PC-9 (cell line): Measurements from ENCODE around the gene SLC4A4. TPM values are rescaled to one million over a fixed set of nuclear protein-coding genes. Genes with fewer than 3 reads are reported as not detected.

Experiments
- BruUV-seq: library from RNA; stranded (reverse); fragments of 400-500 nt; replicated peaks from 2 replicates; lab custom pipeline; 2021; lab: Mats Ljungman, UMichigan
- CTCF ChIA-PET: fragments of 300-600 bp; sonication (Branson Sonifier 250); formaldehyde crosslinking; loops from one replicate; lab custom pipeline; 2022; ENCODE audit warnings: antibody characterized with exemption; lab: Charles Lee
- POLR2A ChIA-PET: fragments of 300-600 bp; sonication (Branson Sonifier 250); formaldehyde crosslinking; loops from one replicate; lab custom pipeline; 2022; ENCODE audit warnings: antibody characterized with exemption; ENCODE audit not compliant: unreplicated experiment; lab: Charles Lee
- DNase-seq, 2 experiments: peaks; one replicate each; pipeline versions ENCODE4 v3.0.0 to v3.0.0-alpha.2; 2015 to 2022; ENCODE audit warnings: mixed read lengths in 1 of 2
- H2AFZ ChIP-seq: fragments of 200-600 bp; sonication (generic); 2 replicates; pipeline ENCODE4 v1.8.1; 2017; ENCODE audit warnings: antibody characterized with exemption
- H3F3A ChIP-seq: fragments of 200-600 bp; sonication (generic); 2 replicates; pipeline ENCODE4 v1.8.1; 2017; ENCODE audit warnings: antibody characterized with exemption, mild to moderate bottlenecking, low read depth; ENCODE audit not compliant: insufficient read depth
- H3K27ac ChIP-seq: fragments of 200-600 bp; sonication (generic); 2 replicates; pipeline ENCODE4 v1.6.1; 2016; ENCODE audit warnings: mixed run types
- H3K27me3 ChIP-seq: fragments of 200-600 bp; sonication (generic); 2 replicates; pipeline ENCODE4 v1.6.1; 2016; ENCODE audit warnings: low read depth, mixed run types; ENCODE audit not compliant: insufficient read depth
- H3K36me3 ChIP-seq: fragments of 200-600 bp; sonication (generic); 2 replicates; pipeline ENCODE4 v1.6.1; 2016; ENCODE audit warnings: low read depth, mixed run types
- H3K4me1 ChIP-seq: fragments of 200-600 bp; sonication (generic); replicated peaks from 2 replicates; pipeline ENCODE4 v1.6.1; 2016; ENCODE audit warnings: mixed run types; ENCODE audit not compliant: insufficient read depth
- H3K4me2 ChIP-seq: fragments of 200-600 bp; sonication (generic); 2 replicates; pipeline ENCODE4 v1.6.1; 2017; ENCODE audit warnings: mixed run types
- H3K4me3 ChIP-seq: fragments of 200-600 bp; sonication (generic); 2 replicates; pipeline ENCODE4 v1.6.1; 2016; ENCODE audit warnings: mixed run types
- H3K79me2 ChIP-seq: fragments of 200-600 bp; sonication (generic); 2 replicates; pipeline ENCODE4 v1.6.1; 2017; ENCODE audit warnings: low read depth, mixed run types
- H3K9me2 ChIP-seq: fragments of 200-600 bp; sonication (generic); 2 replicates; pipeline ENCODE4 v1.8.1; 2017; ENCODE audit warnings: mild to moderate bottlenecking; ENCODE audit not compliant: insufficient read depth
- H3K9me3 ChIP-seq: fragments of 200-600 bp; sonication (generic); 2 replicates; pipeline ENCODE4 v1.8.1; 2016; ENCODE audit warnings: low read depth; ENCODE audit not compliant: insufficient read depth
- H4K20me1 ChIP-seq: fragments of 200-600 bp; sonication (generic); 2 replicates; pipeline ENCODE4 v1.8.1; 2017; ENCODE audit not compliant: insufficient read depth
- EZH2 ChIP-seq: fragments of 200-600 bp; sonication (generic); IDR thresholded peaks from 2 replicates; pipeline ENCODE4 v1.8.0; 2017; ENCODE audit warnings: antibody characterized with exemption, low read depth
- intact Hi-C: fragments of 100-400 bp; cut with micrococcal nuclease; formaldehyde crosslinking; loops from one replicate; pipeline ENCODE4 v1.10.0; 2022; ENCODE audit not compliant: unreplicated experiment
- total RNA-seq: library from RNA; stranded (reverse); gene quantifications from 2 replicates; pipeline ENCODE4 v1.2.3, GENCODE V29; 2021
- TF ChIP-seq, protein P1 (sequence below): fragments of 200-600 bp; sonication (generic); conservative IDR thresholded peaks from 2 replicates; pipeline ENCODE4 v1.6.1; 2017; ENCODE audit warnings: mixed run types, antibody characterized with exemption, mild to moderate bottlenecking, moderate library complexity

SLC4A4 gene
- total RNA-seq, 1 experiment from 2014 or later, result 0.44 TPM

DNA sequence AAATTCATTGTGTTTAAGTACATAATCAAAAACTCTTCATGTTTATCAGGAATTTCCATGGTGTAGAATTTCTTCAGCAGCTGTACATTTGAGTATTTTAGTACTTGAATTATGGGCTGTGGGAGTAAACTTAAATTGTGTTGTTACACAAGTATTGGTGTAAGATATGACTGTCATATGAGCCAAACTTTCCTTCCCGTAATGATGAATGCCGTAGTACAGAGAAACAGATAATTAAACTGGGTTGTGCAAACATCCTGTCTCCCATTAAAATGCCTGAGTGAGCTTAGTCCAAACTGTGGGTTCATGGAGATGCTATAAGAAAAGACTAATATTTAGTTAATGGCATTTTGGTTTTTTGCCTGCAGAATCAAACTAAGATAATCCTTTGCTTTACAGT is 159.2 kb downstream of the SLC4A4 start:
- H3F3A ChIP-seq, result no peaks in the 10 kb centered on the region
- BruUV-seq, result no TSS peak

DNA sequence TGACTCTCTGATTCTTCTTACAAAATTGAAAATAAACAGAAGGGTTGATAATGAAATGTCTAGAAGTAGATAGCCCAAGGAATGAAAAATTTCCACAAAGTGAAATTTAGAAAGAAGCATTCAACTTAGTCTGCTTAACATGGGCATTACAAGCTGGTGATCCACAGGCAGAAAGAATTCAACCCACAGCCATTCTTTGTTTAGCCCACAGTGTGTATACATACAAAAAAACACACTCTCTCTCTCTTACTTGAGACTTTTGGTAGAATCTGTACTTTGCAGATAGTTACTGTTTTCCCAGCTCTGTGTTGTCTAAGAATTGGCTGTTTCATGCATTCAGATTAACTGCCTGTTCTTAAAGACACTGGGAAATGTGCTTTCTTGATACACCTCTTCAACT is 159.8 kb downstream of the SLC4A4 start:
- H3F3A ChIP-seq, result no peaks in the 10 kb centered on the region
- no peaks in the 10 kb centered on the region for H3K9me3 ChIP-seq
- TF ChIP-seq EZH2, result no peak
- TF ChIP-seq, protein P1, sequence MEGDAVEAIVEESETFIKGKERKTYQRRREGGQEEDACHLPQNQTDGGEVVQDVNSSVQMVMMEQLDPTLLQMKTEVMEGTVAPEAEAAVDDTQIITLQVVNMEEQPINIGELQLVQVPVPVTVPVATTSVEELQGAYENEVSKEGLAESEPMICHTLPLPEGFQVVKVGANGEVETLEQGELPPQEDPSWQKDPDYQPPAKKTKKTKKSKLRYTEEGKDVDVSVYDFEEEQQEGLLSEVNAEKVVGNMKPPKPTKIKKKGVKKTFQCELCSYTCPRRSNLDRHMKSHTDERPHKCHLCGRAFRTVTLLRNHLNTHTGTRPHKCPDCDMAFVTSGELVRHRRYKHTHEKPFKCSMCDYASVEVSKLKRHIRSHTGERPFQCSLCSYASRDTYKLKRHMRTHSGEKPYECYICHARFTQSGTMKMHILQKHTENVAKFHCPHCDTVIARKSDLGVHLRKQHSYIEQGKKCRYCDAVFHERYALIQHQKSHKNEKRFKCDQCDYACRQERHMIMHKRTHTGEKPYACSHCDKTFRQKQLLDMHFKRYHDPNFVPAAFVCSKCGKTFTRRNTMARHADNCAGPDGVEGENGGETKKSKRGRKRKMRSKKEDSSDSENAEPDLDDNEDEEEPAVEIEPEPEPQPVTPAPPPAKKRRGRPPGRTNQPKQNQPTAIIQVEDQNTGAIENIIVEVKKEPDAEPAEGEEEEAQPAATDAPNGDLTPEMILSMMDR, result no peak
- H3K4me3 ChIP-seq, result no peak overlapping the region
- no peaks in the 10 kb centered on the region for H3K9me2 ChIP-seq
- no peaks in the 10 kb centered on the region for H3K36me3 ChIP-seq
- CTCF ChIA-PET, result no interaction called here
- BruUV-seq, result no TSS peak
- H3K79me2 ChIP-seq, result no peaks in the 10 kb centered on the region
- H4K20me1 ChIP-seq, result no peaks in the 10 kb centered on the region
- H2AFZ ChIP-seq, result no peak overlapping the region
- no peaks in the 10 kb centered on the region for H3K4me1 ChIP-seq
- H3K4me2 ChIP-seq, result no peak overlapping the region
- H3K27ac ChIP-seq, result no peak overlapping the region
- POLR2A ChIA-PET, result no interaction called here
- H3K27me3 ChIP-seq, result no peaks in the 10 kb centered on the region
- intact Hi-C loops, result no loop called here
- no peak for DNase-seq

More for the DNA sequence above, 159.2 kb downstream of the SLC4A4 start:
- TF ChIP-seq, protein P1, result no peak
- no peak for TF ChIP-seq EZH2
- Histone ChIP-seq H3K79me2 (no peaks in the 10 kb centered on the region), H3K9me2 (no peaks in the 10 kb centered on the region), H3K9me3 (no peaks in the 10 kb centered on the region), H3K4me1 (no peaks in the 10 kb centered on the region), H3K27me3 (no peaks in the 10 kb centered on the region), H4K20me1 (no peaks in the 10 kb centered on the region), H3K4me3 (no peak overlapping the region), H2AFZ (no peak overlapping the region), H3K27ac (no peak overlapping the region), H3K36me3 (no peaks in the 10 kb centered on the region), H3K4me2 (no peak overlapping the region)
- intact Hi-C loops, result no loop called here
- ChIA-PET CTCF (no interaction called here), POLR2A (no interaction called here)
- no peak for DNase-seq

GRCh38 chr4:71501992-71502391 is 163.2 kb downstream of the SLC4A4 start:
- CTCF ChIA-PET, result no interaction called here
- Histone ChIP-seq H3K4me2 (no peak overlapping the region), H3K4me1 (no peaks in the 10 kb centered on the region), H3K9me2 (no peaks in the 10 kb centered on the region), H3K36me3 (no peaks in the 10 kb centered on the region), H3K9me3 (no peaks in the 10 kb centered on the region), H3K27ac (no peak overlapping the region), H4K20me1 (no peaks in the 10 kb centered on the region), H3K79me2 (no peaks in the 10 kb centered on the region), H3K27me3 (no peaks in the 10 kb centered on the region), H3F3A (no peaks in the 10 kb centered on the region), H2AFZ (no peak overlapping the region), H3K4me3 (no peak overlapping the region)
- POLR2A ChIA-PET, result no interaction called here
- no peak for DNase-seq
- BruUV-seq, result no TSS peak
- intact Hi-C loops, result no loop called here
- TF ChIP-seq, protein P1, result no peak
- TF ChIP-seq EZH2, result no peak
